ENCODE results near the gene MAGEA9B. TPM values are rescaled to one million over a fixed set of nuclear protein-coding genes. Genes with fewer than 3 reads are reported as not detected.
"Not testable (repeated sequence)": the region's sequence is repeated elsewhere in the genome, so short reads cannot be mapped to it uniquely, and the experiment has no call there.

MAGEA9B gene
- total and polyA plus RNA-seq, 4 donors = not detected

GRCh38 chrX:149595943-149596342 is 8.7 kb upstream of the MAGEA9B start:
- not testable (repeated sequence) for H3K9me3 ChIP-seq (ENCODE audit: control insufficient read depth in 4 of 4, low read length in 3 of 4); H3K9ac ChIP-seq (ENCODE audit: low read depth in 1 of 2, low read length in 2 of 2); H3K4me3 ChIP-seq (ENCODE audit: low read depth in 1 of 3, low read length in 3 of 3); H3K27ac ChIP-seq (ENCODE audit: low read depth in 1 of 2, low read length in 2 of 2); H3K27me3 ChIP-seq (ENCODE audit: control insufficient read depth in 4 of 4, insufficient read depth in 4 of 4, low read length in 3 of 4); H3K4me1 ChIP-seq (ENCODE audit: control insufficient read depth in 4 of 4, insufficient read depth in 4 of 4, low read length in 3 of 4); DNase-seq (ENCODE audit: low spot score); H3K36me3 ChIP-seq (ENCODE audit: control insufficient read depth in 4 of 4, insufficient read depth in 3 of 4, low read depth in 1 of 4, low read length in 3 of 4)
- no CpG with 5 or more reads among the region's 7 CpGs for WGBS

GRCh38 chrX:149595214-149595613 is 8.0 kb upstream of the MAGEA9B start, which contains the start of gene HSFX2:
HSFX2 (minus strand) TSS chrX:149595314; CDS start chrX:149594700, 614 bp downstream.
- H3K9ac ChIP-seq (ENCODE audit: low read depth in 1 of 2, low read length in 2 of 2); H3K27me3 ChIP-seq (ENCODE audit: control insufficient read depth in 4 of 4, insufficient read depth in 4 of 4, low read length in 3 of 4); DNase-seq (ENCODE audit: low spot score); H3K4me3 ChIP-seq (ENCODE audit: low read depth in 1 of 3, low read length in 3 of 3); H3K9me3 ChIP-seq (ENCODE audit: control insufficient read depth in 4 of 4, low read length in 3 of 4); H3K36me3 ChIP-seq (ENCODE audit: control insufficient read depth in 4 of 4, insufficient read depth in 3 of 4, low read depth in 1 of 4, low read length in 3 of 4); H3K4me1 ChIP-seq (ENCODE audit: control insufficient read depth in 4 of 4, insufficient read depth in 4 of 4, low read length in 3 of 4); H3K27ac ChIP-seq (ENCODE audit: low read depth in 1 of 2, low read length in 2 of 2): not testable (repeated sequence)
- no CpG with 5 or more reads among the region's 17 CpGs for WGBS

GRCh38 chrX:149590993-149591392 is 3.7 kb upstream of the MAGEA9B start:
- not testable (repeated sequence) for H3K9ac ChIP-seq (ENCODE audit: low read depth in 1 of 2, low read length in 2 of 2); H3K27me3 ChIP-seq (ENCODE audit: control insufficient read depth in 4 of 4, insufficient read depth in 4 of 4, low read length in 3 of 4); H3K4me3 ChIP-seq (ENCODE audit: low read depth in 1 of 3, low read length in 3 of 3); H3K36me3 ChIP-seq (ENCODE audit: control insufficient read depth in 4 of 4, insufficient read depth in 3 of 4, low read depth in 1 of 4, low read length in 3 of 4); H3K27ac ChIP-seq (ENCODE audit: low read depth in 1 of 2, low read length in 2 of 2); DNase-seq (ENCODE audit: low spot score); H3K4me1 ChIP-seq (ENCODE audit: control insufficient read depth in 4 of 4, insufficient read depth in 4 of 4, low read length in 3 of 4); H3K9me3 ChIP-seq (ENCODE audit: control insufficient read depth in 4 of 4, low read length in 3 of 4)
- no CpG with 5 or more reads among the region's 7 CpGs for WGBS

GRCh38 chrX:149585631-149586030 is 1.6 kb downstream of the MAGEA9B start:
- H3K4me1 ChIP-seq (ENCODE audit: control insufficient read depth in 4 of 4, insufficient read depth in 4 of 4, low read length in 3 of 4); H3K27me3 ChIP-seq (ENCODE audit: control insufficient read depth in 4 of 4, insufficient read depth in 4 of 4, low read length in 3 of 4); H3K36me3 ChIP-seq (ENCODE audit: control insufficient read depth in 4 of 4, insufficient read depth in 3 of 4, low read depth in 1 of 4, low read length in 3 of 4); H3K4me3 ChIP-seq (ENCODE audit: low read depth in 1 of 3, low read length in 3 of 3); H3K27ac ChIP-seq (ENCODE audit: low read depth in 1 of 2, low read length in 2 of 2); H3K9me3 ChIP-seq (ENCODE audit: control insufficient read depth in 4 of 4, low read length in 3 of 4); H3K9ac ChIP-seq (ENCODE audit: low read depth in 1 of 2, low read length in 2 of 2); DNase-seq (ENCODE audit: low spot score): not testable (repeated sequence)
- over 99% methylated on average over 6 of the region's 17 CpGs for WGBS

- H3K4me1 ChIP-seq (ENCODE audit: control insufficient read depth in 4 of 4, insufficient read depth in 4 of 4, low read length in 3 of 4); H3K36me3 ChIP-seq (ENCODE audit: control insufficient read depth in 4 of 4, insufficient read depth in 3 of 4, low read depth in 1 of 4, low read length in 3 of 4); H3K27ac ChIP-seq (ENCODE audit: low read depth in 1 of 2, low read length in 2 of 2); H3K9ac ChIP-seq (ENCODE audit: low read depth in 1 of 2, low read length in 2 of 2); H3K4me3 ChIP-seq (ENCODE audit: low read depth in 1 of 3, low read length in 3 of 3); DNase-seq (ENCODE audit: low spot score); H3K9me3 ChIP-seq (ENCODE audit: control insufficient read depth in 4 of 4, low read length in 3 of 4); H3K27me3 ChIP-seq (ENCODE audit: control insufficient read depth in 4 of 4, insufficient read depth in 4 of 4, low read length in 3 of 4): not testable (repeated sequence)
- WGBS = no CpG with 5 or more reads among the region's 1 CpG
These were observed 13.8 kb downstream of the MAGEA9B start for GRCh38 chrX:149573456-149573855.

- no peaks in the 10 kb centered on the region for H3K9me3 ChIP-seq (ENCODE audit: control insufficient read depth in 4 of 4, low read length in 3 of 4)
- no peak for DNase-seq (ENCODE audit: low spot score)
- no peak overlapping the region for H3K4me3 ChIP-seq (ENCODE audit: low read depth in 1 of 3, low read length in 3 of 3)
- no peaks in the 10 kb centered on the region for H3K27me3 ChIP-seq (ENCODE audit: control insufficient read depth in 4 of 4, insufficient read depth in 4 of 4, low read length in 3 of 4)
- no peak overlapping the region for H3K9ac ChIP-seq (ENCODE audit: low read depth in 1 of 2, low read length in 2 of 2)
- H3K36me3 ChIP-seq (ENCODE audit: control insufficient read depth in 4 of 4, insufficient read depth in 3 of 4, low read depth in 1 of 4, low read length in 3 of 4) = no peaks in the 10 kb centered on the region
- H3K27ac ChIP-seq (ENCODE audit: low read depth in 1 of 2, low read length in 2 of 2) = no peak overlapping the region
- WGBS = 49% methylated on average over 1 of the region's 1 CpG
- H3K4me1 ChIP-seq (ENCODE audit: control insufficient read depth in 4 of 4, insufficient read depth in 4 of 4, low read length in 3 of 4) = no peaks in the 10 kb centered on the region
- TF ChIP-seq FOXA2 (IDR thresholded peaks at IDR 0.05) (no peak), RAD21 (IDR thresholded peaks at IDR 0.05) (no peak), FOXA1 (IDR thresholded peaks at IDR 0.05) (no peak), MAX (IDR thresholded peaks at IDR 0.05) (no peak), GABPA (IDR thresholded peaks at IDR 0.05 in 1 of 2, conservative IDR thresholded peaks at IDR 0.05 in 1 of 2) (no peak), YY1 (IDR thresholded peaks at IDR 0.05) (no peak), REST (IDR thresholded peaks at IDR 0.05) (no peak), SP1 (IDR thresholded peaks at IDR 0.05) (no peak), RXRA (IDR thresholded peaks at IDR 0.05) (no peak), TAF1 (conservative IDR thresholded peaks at IDR 0.05) (no peak)
These were observed 14.5 kb downstream of the MAGEA9B start for GRCh38 chrX:149572743-149573142.

Measured in liver (tissue), 9 donors.